SU-DHL-6 (cell line): ENCODE measurements around the gene FBXO28.

Source experiments
- H2AFZ ChIP-seq: fragments of 200-600 bp; sonication (generic); 2 replicates; pipeline ENCODE4 v1.6.1; 2014; ENCODE audit warnings: low read depth, mild to moderate bottlenecking, moderate library complexity, mixed read lengths, antibody characterized with exemption, low read length; ENCODE audit not compliant: severe bottlenecking
- H3F3A ChIP-seq: fragments of 200-600 bp; shearing (Covaris generic); 2 replicates; pipeline ENCODE4 v1.6.0; 2016; ENCODE audit warnings: antibody characterized with exemption, mild to moderate bottlenecking; ENCODE audit not compliant: insufficient read depth
- H3K27ac ChIP-seq: fragments of 200-600 bp; sonication (generic); 2 replicates; pipeline ENCODE4 v1.5.1; 2016; ENCODE audit warnings: low read depth, mild to moderate bottlenecking, low read length, moderate library complexity, mixed read lengths
- H3K27me3 ChIP-seq: fragments of 200-600 bp; sonication (generic), shearing (Covaris generic); 2 replicates; pipeline ENCODE4 v1.6.0; 2014; ENCODE audit warnings: mild to moderate bottlenecking, low read length
- H3K36me3 ChIP-seq: fragments of 200-600 bp; sonication (generic); 2 replicates; pipeline ENCODE4 v1.6.1; 2014; ENCODE audit warnings: mild to moderate bottlenecking, low read length, mixed read lengths
- H3K4me2 ChIP-seq: fragments of 300-600, 200-600 bp; shearing (Covaris generic), sonication (generic); 2 replicates; pipeline ENCODE4 v1.6.0; 2014; ENCODE audit warnings: low read length, low read depth, mild to moderate bottlenecking; ENCODE audit not compliant: poor library complexity, severe bottlenecking
- H3K4me3 ChIP-seq: fragments of 200-600 bp; sonication (generic); 2 replicates; pipeline ENCODE4 v1.5.1; 2014; ENCODE audit warnings: antibody characterized with exemption, low read length, mild to moderate bottlenecking, mixed read lengths; ENCODE audit not compliant: insufficient read depth, poor library complexity, severe bottlenecking
- H3K79me2 ChIP-seq: fragments of 200-600 bp; sonication (generic); 2 replicates; pipeline ENCODE4 v1.6.1; 2014; ENCODE audit warnings: mild to moderate bottlenecking, low read length, moderate library complexity; ENCODE audit not compliant: insufficient read depth
- H3K9ac ChIP-seq: fragments of 200-600 bp; sonication (generic); 2 replicates; pipeline ENCODE4 v1.7.0; 2014; ENCODE audit warnings: mild to moderate bottlenecking, low read length
- H3K9me2 ChIP-seq: fragments of 200-600 bp; sonication (generic); replicated peaks from 2 replicates; pipeline ENCODE4 v1.6.1; 2014; ENCODE audit warnings: low read length; ENCODE audit not compliant: insufficient read depth
- H3K9me3 ChIP-seq: fragments of 200-600 bp; sonication (generic); 2 replicates; pipeline ENCODE4 v1.6.1; 2014; ENCODE audit warnings: low read length, mixed read lengths; ENCODE audit not compliant: insufficient read depth
- H4K20me1 ChIP-seq: fragments of 200-600 bp; sonication (generic); 2 replicates; pipeline ENCODE4 v1.6.1; 2014; ENCODE audit warnings: low read depth, mild to moderate bottlenecking, antibody characterized with exemption, low read length, moderate library complexity, mixed read lengths
- EZH2phosphoT487 ChIP-seq: fragments of 200-600 bp; sonication (generic), shearing (Covaris generic); conservative IDR thresholded peaks from 2 replicates; pipeline ENCODE4 v1.6.1; 2018; ENCODE audit warnings: mild to moderate bottlenecking, antibody characterized with exemption, low read length, moderate library complexity, mixed read lengths
- TF ChIP-seq, protein P1 (sequence below): fragments of 200-600 bp; sonication (generic); IDR thresholded peaks from one replicate; pipeline ENCODE4 v1.5.1; 2017; ENCODE audit warnings: antibody characterized with exemption, mild to moderate bottlenecking, low read length, moderate library complexity; ENCODE audit not compliant: insufficient read depth, poor library complexity, severe bottlenecking

The FBXO28 gene

DNA sequence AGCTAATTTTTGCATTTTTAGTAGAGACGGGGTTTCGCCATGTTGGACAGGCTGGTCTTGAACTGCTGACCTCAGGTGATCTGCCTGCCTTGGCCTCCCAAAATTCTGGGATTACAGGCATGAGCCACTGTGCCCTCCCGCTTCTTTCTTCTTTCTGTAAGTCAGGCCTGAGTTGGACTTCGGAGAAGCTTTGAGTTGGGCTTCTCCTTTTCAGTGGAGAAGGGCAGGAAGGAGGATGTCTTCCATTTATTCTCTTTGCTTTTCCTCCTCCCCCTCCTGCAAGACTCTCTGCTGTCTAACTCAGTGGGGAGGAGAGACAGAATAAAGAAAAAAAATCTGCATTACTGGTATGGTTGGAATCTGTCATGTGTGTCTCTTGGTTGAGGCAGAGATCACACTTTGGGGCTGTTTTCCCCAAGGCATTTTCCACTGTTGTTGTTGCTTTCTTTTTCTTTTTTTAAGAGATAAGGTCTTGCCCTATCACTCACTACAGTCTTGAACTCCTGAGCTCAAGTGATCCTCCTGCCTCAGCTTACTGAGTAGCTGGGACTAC is 55.9 kb downstream of the FBXO28 start:
- H2AFZ ChIP-seq = no peak overlapping the region
- H3K9me3 ChIP-seq = no peaks in the 10 kb centered on the region
- H3K79me2 ChIP-seq = no peaks in the 10 kb centered on the region
- H4K20me1 ChIP-seq = no peaks in the 10 kb centered on the region
- no peak overlapping the region for H3K9ac ChIP-seq
- no peak overlapping the region for H3K4me3 ChIP-seq
- H3K9me2 ChIP-seq = no peaks in the 10 kb centered on the region
- no peaks in the 10 kb centered on the region for H3K36me3 ChIP-seq
- H3K27ac ChIP-seq = no peak overlapping the region
- no peaks in the 10 kb centered on the region for H3K27me3 ChIP-seq
- no peak overlapping the region for H3K4me2 ChIP-seq
- no peak for TF ChIP-seq EZH2phosphoT487
- TF ChIP-seq, protein P1, sequence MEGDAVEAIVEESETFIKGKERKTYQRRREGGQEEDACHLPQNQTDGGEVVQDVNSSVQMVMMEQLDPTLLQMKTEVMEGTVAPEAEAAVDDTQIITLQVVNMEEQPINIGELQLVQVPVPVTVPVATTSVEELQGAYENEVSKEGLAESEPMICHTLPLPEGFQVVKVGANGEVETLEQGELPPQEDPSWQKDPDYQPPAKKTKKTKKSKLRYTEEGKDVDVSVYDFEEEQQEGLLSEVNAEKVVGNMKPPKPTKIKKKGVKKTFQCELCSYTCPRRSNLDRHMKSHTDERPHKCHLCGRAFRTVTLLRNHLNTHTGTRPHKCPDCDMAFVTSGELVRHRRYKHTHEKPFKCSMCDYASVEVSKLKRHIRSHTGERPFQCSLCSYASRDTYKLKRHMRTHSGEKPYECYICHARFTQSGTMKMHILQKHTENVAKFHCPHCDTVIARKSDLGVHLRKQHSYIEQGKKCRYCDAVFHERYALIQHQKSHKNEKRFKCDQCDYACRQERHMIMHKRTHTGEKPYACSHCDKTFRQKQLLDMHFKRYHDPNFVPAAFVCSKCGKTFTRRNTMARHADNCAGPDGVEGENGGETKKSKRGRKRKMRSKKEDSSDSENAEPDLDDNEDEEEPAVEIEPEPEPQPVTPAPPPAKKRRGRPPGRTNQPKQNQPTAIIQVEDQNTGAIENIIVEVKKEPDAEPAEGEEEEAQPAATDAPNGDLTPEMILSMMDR = no peak
- H3F3A ChIP-seq = no peaks in the 10 kb centered on the region

DNA sequence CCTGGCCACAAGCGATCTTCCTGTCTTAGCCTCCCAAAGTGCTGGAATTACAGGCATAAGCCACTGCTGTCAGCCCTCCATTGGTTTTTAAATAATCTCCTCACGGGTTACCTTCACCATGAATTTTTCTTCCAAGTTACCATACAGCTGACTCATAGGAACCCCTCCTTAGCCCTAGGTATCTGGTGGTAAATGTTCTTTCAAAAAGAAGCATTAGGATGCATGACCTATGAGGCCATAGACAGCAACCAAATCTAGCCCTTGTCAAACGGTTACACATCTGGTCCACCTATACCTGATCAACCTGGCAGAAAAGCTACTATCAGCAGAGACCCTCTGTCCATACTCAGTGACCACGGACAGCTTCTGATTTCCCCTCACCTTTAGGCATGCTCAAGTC is 56.4 kb downstream of the FBXO28 start:
- no peak overlapping the region for H2AFZ ChIP-seq
- no peak overlapping the region for H3K9ac ChIP-seq
- TF ChIP-seq, protein P1 = no peak
- TF ChIP-seq EZH2phosphoT487 = no peak
- no peaks in the 10 kb centered on the region for H4K20me1 ChIP-seq
- no peak overlapping the region for H3K27ac ChIP-seq
- no peak overlapping the region for H3K4me3 ChIP-seq
- H3K9me3 ChIP-seq = no peaks in the 10 kb centered on the region
- H3K79me2 ChIP-seq = no peaks in the 10 kb centered on the region
- no peaks in the 10 kb centered on the region for H3F3A ChIP-seq
- no peak overlapping the region for H3K4me2 ChIP-seq
- no peaks in the 10 kb centered on the region for H3K36me3 ChIP-seq
- no peaks in the 10 kb centered on the region for H3K9me2 ChIP-seq
- no peaks in the 10 kb centered on the region for H3K27me3 ChIP-seq

DNA sequence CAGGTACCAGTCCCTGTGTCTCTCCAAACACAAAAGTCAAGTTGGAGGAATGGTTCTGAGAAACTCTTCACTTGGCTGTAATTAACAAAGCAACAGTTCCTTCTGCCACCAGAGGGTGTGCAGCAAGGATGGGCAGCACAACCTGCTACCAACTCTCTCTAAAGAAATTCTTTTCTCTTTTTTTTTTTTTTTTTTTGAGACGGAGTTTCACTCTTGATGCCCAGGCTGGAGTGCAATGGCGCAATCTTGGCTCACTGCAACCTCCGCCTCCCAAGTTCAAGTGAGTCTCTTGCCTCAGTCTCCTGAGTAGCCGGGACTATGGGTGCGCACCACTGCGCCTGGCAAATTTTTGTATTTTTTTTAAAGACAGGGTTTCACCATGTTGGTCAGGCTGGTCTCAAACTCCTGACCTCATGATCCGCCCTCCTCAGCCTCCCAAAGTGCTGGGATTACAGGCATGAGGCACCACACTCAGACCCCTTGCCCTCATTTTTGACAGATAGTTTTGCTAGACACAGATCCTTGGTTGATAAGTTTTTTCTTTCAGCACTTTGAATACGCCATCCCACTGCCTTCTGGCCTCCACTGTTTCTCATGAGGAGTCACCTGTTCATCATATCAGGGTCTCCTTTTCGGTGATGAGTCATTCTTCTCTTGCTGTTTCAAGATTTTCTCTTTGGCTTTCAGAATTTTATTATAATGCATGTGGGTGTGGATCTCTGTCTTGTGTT is 57.0 kb downstream of the FBXO28 start:
- H3F3A ChIP-seq = no peaks in the 10 kb centered on the region
- H4K20me1 ChIP-seq = no peaks in the 10 kb centered on the region
- no peak overlapping the region for H3K4me3 ChIP-seq
- no peak for TF ChIP-seq EZH2phosphoT487
- TF ChIP-seq, protein P1 = peak; percentile 21
- H3K79me2 ChIP-seq = no peaks in the 10 kb centered on the region
- no peak overlapping the region for H3K27ac ChIP-seq
- no peaks in the 10 kb centered on the region for H3K27me3 ChIP-seq
- H3K9ac ChIP-seq = no peak overlapping the region
- H2AFZ ChIP-seq = no peak overlapping the region
- H3K36me3 ChIP-seq = no peaks in the 10 kb centered on the region
- no peak overlapping the region for H3K4me2 ChIP-seq
- H3K9me3 ChIP-seq = no peaks in the 10 kb centered on the region
- H3K9me2 ChIP-seq = no peaks in the 10 kb centered on the region
